Measurements from ENCODE around the gene TADA2A. TPM values are rescaled to one million over a fixed set of nuclear protein-coding genes. Genes with fewer than 3 reads are reported as not detected.

TADA2A gene
- total RNA-seq, 4 donors from 2014 or later, result 11.5 to 23.7 (median 17.7) TPM

DNA sequence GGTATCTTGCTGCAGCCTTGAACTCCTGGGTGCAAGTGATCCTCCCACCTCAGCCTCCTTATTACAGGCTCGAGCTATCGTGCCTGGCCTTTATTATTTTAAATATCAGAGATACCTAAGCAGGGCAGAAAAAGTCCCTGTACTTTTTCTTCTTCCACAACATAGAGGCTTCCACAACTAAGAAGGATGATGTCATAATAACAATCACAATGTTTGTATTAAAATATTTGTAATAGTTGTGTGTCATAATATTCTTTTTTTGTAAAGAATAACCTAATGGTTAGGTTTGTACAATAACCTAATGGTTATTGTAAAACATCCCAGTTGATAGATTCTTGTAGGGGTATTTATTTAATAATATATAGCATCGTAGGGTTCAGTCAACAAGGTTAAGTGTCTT lies 56.4 kb downstream of the TADA2A start:
- WGBS, result 96% methylated on average over 3 of the region's 3 CpGs
- Histone ChIP-seq H3K4me1 (no peaks in the 10 kb centered on the region), H3K36me3 (peaks cover 21 to 93% (median 59%) of the 10 kb centered on the region in 4 donors), H3K27ac (replicated peaks in 1 of 4) (no peak overlapping the region), H3K4me3 (no peak overlapping the region), H3K27me3 (no peaks in the 10 kb centered on the region), H3K9me3 (no peaks in the 10 kb centered on the region)
- DNase-seq (ENCODE audit: extremely low spot score), result no peak
- TF ChIP-seq POLR2AphosphoS5 (IDR thresholded peaks at IDR 0.05) (no peak), EP300 (IDR thresholded peaks at IDR 0.05) (no peak), POLR2A (IDR thresholded peaks at IDR 0.05; ENCODE audit: low read depth) (no peak)
- TF ChIP-seq, protein P1, sequence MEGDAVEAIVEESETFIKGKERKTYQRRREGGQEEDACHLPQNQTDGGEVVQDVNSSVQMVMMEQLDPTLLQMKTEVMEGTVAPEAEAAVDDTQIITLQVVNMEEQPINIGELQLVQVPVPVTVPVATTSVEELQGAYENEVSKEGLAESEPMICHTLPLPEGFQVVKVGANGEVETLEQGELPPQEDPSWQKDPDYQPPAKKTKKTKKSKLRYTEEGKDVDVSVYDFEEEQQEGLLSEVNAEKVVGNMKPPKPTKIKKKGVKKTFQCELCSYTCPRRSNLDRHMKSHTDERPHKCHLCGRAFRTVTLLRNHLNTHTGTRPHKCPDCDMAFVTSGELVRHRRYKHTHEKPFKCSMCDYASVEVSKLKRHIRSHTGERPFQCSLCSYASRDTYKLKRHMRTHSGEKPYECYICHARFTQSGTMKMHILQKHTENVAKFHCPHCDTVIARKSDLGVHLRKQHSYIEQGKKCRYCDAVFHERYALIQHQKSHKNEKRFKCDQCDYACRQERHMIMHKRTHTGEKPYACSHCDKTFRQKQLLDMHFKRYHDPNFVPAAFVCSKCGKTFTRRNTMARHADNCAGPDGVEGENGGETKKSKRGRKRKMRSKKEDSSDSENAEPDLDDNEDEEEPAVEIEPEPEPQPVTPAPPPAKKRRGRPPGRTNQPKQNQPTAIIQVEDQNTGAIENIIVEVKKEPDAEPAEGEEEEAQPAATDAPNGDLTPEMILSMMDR (IDR thresholded peaks at IDR 0.05), result no peak
- intact Hi-C loops (cut with DNase I), result no loop called here

DNA sequence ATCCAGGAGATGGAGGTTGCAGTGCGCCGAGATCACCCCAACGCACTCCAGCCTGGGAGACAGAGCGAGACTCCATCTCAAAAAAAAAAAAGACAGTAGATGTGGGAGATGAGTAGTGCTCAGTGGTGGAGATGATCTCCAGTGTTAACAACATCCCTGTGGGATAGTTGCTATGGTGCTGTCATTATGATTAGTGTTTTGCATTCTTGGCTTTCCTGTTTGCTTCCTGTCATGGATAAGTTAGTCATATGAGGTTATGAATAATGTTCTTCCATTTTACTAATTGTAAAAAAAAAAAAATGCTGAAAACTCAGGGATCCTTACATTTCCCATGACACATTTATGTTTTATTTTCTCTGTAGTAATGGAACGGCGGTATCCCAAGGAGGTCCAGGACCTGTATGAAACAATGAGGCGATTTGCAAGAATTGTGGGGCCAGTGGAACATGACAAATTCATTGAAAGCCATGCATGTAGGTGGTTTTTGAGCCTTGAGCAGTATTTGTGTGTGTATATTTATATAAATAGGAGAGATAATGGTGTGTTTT lies 58.5 kb downstream of the TADA2A start:
- Histone ChIP-seq H3K9me3 (no peaks in the 10 kb centered on the region), H3K36me3 (peaks cover 25 to 97% (median 69%) of the 10 kb centered on the region in 4 donors), H3K27me3 (no peaks in the 10 kb centered on the region), H3K4me3 (no peak overlapping the region), H3K4me1 (no peaks in the 10 kb centered on the region), H3K27ac (replicated peaks in 1 of 4) (no peak overlapping the region)
- intact Hi-C loops (cut with DNase I), result no loop called here
- 86% methylated on average over 7 of the region's 7 CpGs for WGBS
- TF ChIP-seq EP300 (IDR thresholded peaks at IDR 0.05) (no peak), POLR2AphosphoS5 (IDR thresholded peaks at IDR 0.05) (no peak), POLR2A (IDR thresholded peaks at IDR 0.05; ENCODE audit: low read depth) (no peak)
- TF ChIP-seq, protein P1 (IDR thresholded peaks at IDR 0.05), result no peak
- DNase-seq (ENCODE audit: extremely low spot score), result no peak

- Histone ChIP-seq H3K9me3 (no peaks in the 10 kb centered on the region), H3K4me1 (no peaks in the 10 kb centered on the region), H3K27ac (replicated peaks in 1 of 4) (no peak overlapping the region), H3K27me3 (no peaks in the 10 kb centered on the region), H3K36me3 (peaks cover 32 to 99% (median 74%) of the 10 kb centered on the region in 4 donors), H3K4me3 (no peak overlapping the region)
- intact Hi-C loops (cut with DNase I), result no loop called here
- TF ChIP-seq POLR2A (IDR thresholded peaks at IDR 0.05; ENCODE audit: low read depth) (no peak), POLR2AphosphoS5 (IDR thresholded peaks at IDR 0.05) (no peak), EP300 (IDR thresholded peaks at IDR 0.05) (no peak)
- TF ChIP-seq, protein P1 (IDR thresholded peaks at IDR 0.05), result no peak
- 93% methylated on average over 1 of the region's 1 CpG for WGBS
- no peak for DNase-seq (ENCODE audit: extremely low spot score)
Measured at GRCh38 chr17:37466471-37466870, 59.8 kb downstream of the TADA2A start.

GRCh38 chr17:37470181-37470580 lies 63.5 kb downstream of the TADA2A start:
- TF ChIP-seq POLR2AphosphoS5 (IDR thresholded peaks at IDR 0.05) (no peak), EP300 (IDR thresholded peaks at IDR 0.05) (no peak)
- TF ChIP-seq, protein P1 (IDR thresholded peaks at IDR 0.05), result no peak
- 66% methylated on average over 7 of the region's 7 CpGs for WGBS
- DNase-seq (ENCODE audit: extremely low spot score), result no peak
- no peak overlapping the region for H3K4me3 ChIP-seq
- H3K27me3 ChIP-seq, result no peaks in the 10 kb centered on the region
- no peak overlapping the region for H3K27ac ChIP-seq (replicated peaks in 1 of 4)
- H3K9me3 ChIP-seq, result no peaks in the 10 kb centered on the region
- intact Hi-C loops (cut with DNase I), result no loop called here
- H3K4me1 ChIP-seq, result no peaks in the 10 kb centered on the region
- peaks cover 49 to 100% (median 93%) of the 10 kb centered on the region in 4 donors for H3K36me3 ChIP-seq

Measured in esophagus muscularis mucosa (tissue), 4 donors.